ENCODE data around the gene PRDM16.

DNA sequence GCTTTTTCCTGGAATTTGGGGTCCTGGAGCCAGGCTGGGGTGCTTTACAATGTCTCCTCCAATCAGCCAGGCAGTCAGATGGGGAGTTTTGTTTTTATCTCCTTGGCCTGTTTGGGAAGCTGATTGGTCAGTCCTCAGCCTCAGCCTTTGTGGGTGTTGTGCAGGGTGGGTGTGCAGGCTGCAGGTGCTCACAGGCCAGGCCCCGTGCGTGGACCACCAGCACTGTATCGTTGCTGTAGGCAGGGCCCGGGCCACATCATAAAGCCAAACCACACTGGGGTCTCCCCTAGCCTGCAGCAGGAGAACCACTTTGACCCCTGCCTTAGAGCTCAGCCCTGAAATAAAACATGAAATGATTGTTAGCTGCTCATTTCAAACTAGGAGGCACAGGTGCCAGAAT, 8.6 kb downstream of the PRDM16 start:
- TF ChIP-seq, protein P1, sequence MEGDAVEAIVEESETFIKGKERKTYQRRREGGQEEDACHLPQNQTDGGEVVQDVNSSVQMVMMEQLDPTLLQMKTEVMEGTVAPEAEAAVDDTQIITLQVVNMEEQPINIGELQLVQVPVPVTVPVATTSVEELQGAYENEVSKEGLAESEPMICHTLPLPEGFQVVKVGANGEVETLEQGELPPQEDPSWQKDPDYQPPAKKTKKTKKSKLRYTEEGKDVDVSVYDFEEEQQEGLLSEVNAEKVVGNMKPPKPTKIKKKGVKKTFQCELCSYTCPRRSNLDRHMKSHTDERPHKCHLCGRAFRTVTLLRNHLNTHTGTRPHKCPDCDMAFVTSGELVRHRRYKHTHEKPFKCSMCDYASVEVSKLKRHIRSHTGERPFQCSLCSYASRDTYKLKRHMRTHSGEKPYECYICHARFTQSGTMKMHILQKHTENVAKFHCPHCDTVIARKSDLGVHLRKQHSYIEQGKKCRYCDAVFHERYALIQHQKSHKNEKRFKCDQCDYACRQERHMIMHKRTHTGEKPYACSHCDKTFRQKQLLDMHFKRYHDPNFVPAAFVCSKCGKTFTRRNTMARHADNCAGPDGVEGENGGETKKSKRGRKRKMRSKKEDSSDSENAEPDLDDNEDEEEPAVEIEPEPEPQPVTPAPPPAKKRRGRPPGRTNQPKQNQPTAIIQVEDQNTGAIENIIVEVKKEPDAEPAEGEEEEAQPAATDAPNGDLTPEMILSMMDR (IDR thresholded peaks at IDR 0.05; ENCODE audit: low read depth, low read length) = no peak
- TF ChIP-seq, protein P2, sequence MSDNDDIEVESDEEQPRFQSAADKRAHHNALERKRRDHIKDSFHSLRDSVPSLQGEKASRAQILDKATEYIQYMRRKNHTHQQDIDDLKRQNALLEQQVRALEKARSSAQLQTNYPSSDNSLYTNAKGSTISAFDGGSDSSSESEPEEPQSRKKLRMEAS (IDR thresholded peaks at IDR 0.05; ENCODE audit: low read depth, low read length) = no peak
- TF ChIP-seq POLR2A (IDR thresholded peaks at IDR 0.05; ENCODE audit: extremely low read depth, insufficient read length) (no peak), MYC (IDR thresholded peaks at IDR 0.05; ENCODE audit: low read depth, low read length) (no peak)
